SJSA1 (cell line): Measurements from ENCODE around the gene MS4A18. TPM values are rescaled to one million over a fixed set of nuclear protein-coding genes. Genes with fewer than 3 reads are reported as not detected.
"Not testable (repeated sequence)": the region's sequence is repeated elsewhere in the genome, so short reads cannot be mapped to it uniquely, and the experiment has no call there.

Experiments
- DNase-seq, 2 experiments: peaks; one replicate each; pipeline ENCODE4 v3.0.0-alpha.2; 2015 to 2020; ENCODE audit warnings: low spot score in 2 of 2, low read depth in 1 of 2
- H3K27ac ChIP-seq: fragments of 250-450 bp; sonication (Bioruptor Pico); 2 replicates; pipeline ENCODE4 v1.5.1; 2020; ENCODE audit warnings: mild to moderate bottlenecking, moderate library complexity
- H3K27me3 ChIP-seq: fragments of 250-450 bp; sonication (Bioruptor Pico); replicated peaks from 2 replicates; pipeline ENCODE4 v1.5.1; 2020; ENCODE audit warnings: mild to moderate bottlenecking, moderate library complexity
- H3K36me3 ChIP-seq: fragments of 250-450 bp; sonication (Bioruptor Pico); 2 replicates; pipeline ENCODE4 v1.5.1; 2020; ENCODE audit warnings: mild to moderate bottlenecking
- H3K4me1 ChIP-seq: fragments of 250-450 bp; sonication (Bioruptor Pico); replicated peaks from 2 replicates; pipeline ENCODE4 v1.6.1; 2021; ENCODE audit warnings: mild to moderate bottlenecking
- H3K4me3 ChIP-seq: fragments of 250-450 bp; sonication (Bioruptor Pico); 2 replicates; pipeline ENCODE4 v1.5.1; 2020; ENCODE audit warnings: mild to moderate bottlenecking
- H3K9me3 ChIP-seq: fragments of 250-450 bp; sonication (Bioruptor Pico); replicated peaks from 2 replicates; pipeline ENCODE4 v1.5.1; 2020; ENCODE audit warnings: mild to moderate bottlenecking
- total RNA-seq: library from RNA; depleted of rRNA; stranded (reverse); fragments of >200 nt; shearing (Covaris generic); gene quantifications from 2 replicates; pipeline ENCODE4 v1.2.3, GENCODE V29; 2014

Gene MS4A18
- total RNA-seq, 1 experiment from 2014 or later: not detected

- H3K36me3 ChIP-seq: no peaks in the 10 kb centered on the region
- no peak for DNase-seq
- H3K4me1 ChIP-seq: no peaks in the 10 kb centered on the region
- H3K27ac ChIP-seq: no peak overlapping the region
- no peaks in the 10 kb centered on the region for H3K9me3 ChIP-seq
- no peaks in the 10 kb centered on the region for H3K27me3 ChIP-seq
- H3K4me3 ChIP-seq: no peak overlapping the region
Observed at GRCh38 chr11:60711276-60711675, 13.2 kb upstream of the MS4A18 start.

GRCh38 chr11:60713423-60713822 is 11.1 kb upstream of the MS4A18 start:
- not testable (repeated sequence) for H3K27me3 ChIP-seq, H3K36me3 ChIP-seq, DNase-seq, H3K27ac ChIP-seq, H3K9me3 ChIP-seq, H3K4me1 ChIP-seq, H3K4me3 ChIP-seq

GRCh38 chr11:60717956-60718355 is 6.6 kb upstream of the MS4A18 start:
- DNase-seq: no peak
- Histone ChIP-seq H3K4me1 (no peaks in the 10 kb centered on the region), H3K4me3 (no peak overlapping the region), H3K27ac (no peak overlapping the region), H3K27me3 (no peaks in the 10 kb centered on the region), H3K9me3 (no peaks in the 10 kb centered on the region), H3K36me3 (no peaks in the 10 kb centered on the region)

- H3K27me3 ChIP-seq: no peaks in the 10 kb centered on the region
- H3K4me3 ChIP-seq: no peak overlapping the region
- no peaks in the 10 kb centered on the region for H3K36me3 ChIP-seq
- no peaks in the 10 kb centered on the region for H3K4me1 ChIP-seq
- no peaks in the 10 kb centered on the region for H3K9me3 ChIP-seq
- H3K27ac ChIP-seq: no peak overlapping the region
- no peak for DNase-seq
Observed at GRCh38 chr11:60718524-60719316, 5.8 kb upstream of the MS4A18 start.

- no peak overlapping the region for H3K4me3 ChIP-seq
- H3K9me3 ChIP-seq: no peaks in the 10 kb centered on the region
- DNase-seq: no peak
- H3K27me3 ChIP-seq: no peaks in the 10 kb centered on the region
- no peak overlapping the region for H3K27ac ChIP-seq
- no peaks in the 10 kb centered on the region for H3K4me1 ChIP-seq
- no peaks in the 10 kb centered on the region for H3K36me3 ChIP-seq
Observed at GRCh38 chr11:60719391-60719790, 5.1 kb upstream of the MS4A18 start.

GRCh38 chr11:60720460-60720859 is 4.1 kb upstream of the MS4A18 start:
- Histone ChIP-seq H3K4me3 (no peak overlapping the region), H3K27me3 (peaks cover 2% of the 10 kb centered on the region)
- no peak for DNase-seq

GRCh38 chr11:60725592-60725991 is 1.1 kb downstream of the MS4A18 start:
- H3K27ac ChIP-seq: no peak overlapping the region
- H3K4me1 ChIP-seq: no peaks in the 10 kb centered on the region
- DNase-seq: no peak
- H3K36me3 ChIP-seq: no peaks in the 10 kb centered on the region
- peaks cover 14% of the 10 kb centered on the region for H3K27me3 ChIP-seq
- 0 out of 2 replicates have a peak, but pooled peaks cover 2% of the 10 kb centered on the region for H3K9me3 ChIP-seq
- no peak overlapping the region for H3K4me3 ChIP-seq

More at GRCh38 chr11:60720460-60720859, 4.1 kb upstream of the MS4A18 start:
- Histone ChIP-seq H3K4me1 (no peaks in the 10 kb centered on the region), H3K36me3 (no peaks in the 10 kb centered on the region), H3K9me3 (no peaks in the 10 kb centered on the region), H3K27ac (no peak overlapping the region)

GRCh38 chr11:60731586-60731985 is 7.1 kb downstream of the MS4A18 start:
- H3K27me3 ChIP-seq: peaks cover 20% of the 10 kb centered on the region
- no peak overlapping the region for H3K4me3 ChIP-seq
- H3K4me1 ChIP-seq: no peaks in the 10 kb centered on the region
- no peak overlapping the region for H3K27ac ChIP-seq
- no peak for DNase-seq
- 0 out of 2 replicates have a peak, but pooled peaks cover 2% of the 10 kb centered on the region for H3K9me3 ChIP-seq
- H3K36me3 ChIP-seq: no peaks in the 10 kb centered on the region

- H3K4me1 ChIP-seq: no peaks in the 10 kb centered on the region
Observed at GRCh38 chr11:60734279-60734678, 9.8 kb downstream of the MS4A18 start.

GRCh38 chr11:60739114-60739513 is 14.6 kb downstream of the MS4A18 start:
- Histone ChIP-seq H3K4me3 (no peak overlapping the region), H3K27me3 (0 out of 2 replicates have a peak, but pooled peaks cover 8% of the 10 kb centered on the region), H3K9me3 (no peaks in the 10 kb centered on the region), H3K36me3 (no peaks in the 10 kb centered on the region), H3K27ac (no peak overlapping the region), H3K4me1 (no peaks in the 10 kb centered on the region)
- DNase-seq: no peak

More at GRCh38 chr11:60734279-60734678, 9.8 kb downstream of the MS4A18 start:
- Histone ChIP-seq H3K27me3 (peaks cover 17% of the 10 kb centered on the region), H3K4me3 (no peak overlapping the region), H3K36me3 (no peaks in the 10 kb centered on the region), H3K9me3 (no peaks in the 10 kb centered on the region), H3K27ac (no peak overlapping the region)
- no peak for DNase-seq

GRCh38 chr11:60740573-60740972 is 16.1 kb downstream of the MS4A18 start:
- Histone ChIP-seq H3K4me3 (no peak overlapping the region), H3K27ac (no peak overlapping the region), H3K27me3 (peaks cover 8% of the 10 kb centered on the region; the same call in 1 of the 2 replicates), H3K4me1 (no peaks in the 10 kb centered on the region), H3K36me3 (no peaks in the 10 kb centered on the region), H3K9me3 (no peaks in the 10 kb centered on the region)
- DNase-seq: no peak

- H3K4me1 ChIP-seq: no peaks in the 10 kb centered on the region
- H3K27me3 ChIP-seq: peaks cover 3% of the 10 kb centered on the region; the same call in 1 of the 2 replicates
- no peaks in the 10 kb centered on the region for H3K9me3 ChIP-seq
- H3K36me3 ChIP-seq: no peaks in the 10 kb centered on the region
- DNase-seq: no peak
- no peak overlapping the region for H3K27ac ChIP-seq
- no peak overlapping the region for H3K4me3 ChIP-seq
Observed at GRCh38 chr11:60741421-60741820, 16.9 kb downstream of the MS4A18 start.

- Histone ChIP-seq H3K36me3 (no peaks in the 10 kb centered on the region), H3K27ac (no peak overlapping the region)
Observed at GRCh38 chr11:60743058-60743457, 18.5 kb downstream of the MS4A18 start.

GRCh38 chr11:60744114-60744513 is 19.6 kb downstream of the MS4A18 start:
- no peaks in the 10 kb centered on the region for H3K4me1 ChIP-seq
- H3K27ac ChIP-seq: no peak overlapping the region
- no peak overlapping the region for H3K4me3 ChIP-seq
- DNase-seq: no peak
- H3K36me3 ChIP-seq: no peaks in the 10 kb centered on the region
- H3K9me3 ChIP-seq: no peaks in the 10 kb centered on the region
- H3K27me3 ChIP-seq: no peaks in the 10 kb centered on the region; the same call in 1 of the 2 replicates

More at GRCh38 chr11:60743058-60743457, 18.5 kb downstream of the MS4A18 start:
- DNase-seq: no peak
- no peaks in the 10 kb centered on the region for H3K4me1 ChIP-seq
- no peaks in the 10 kb centered on the region for H3K9me3 ChIP-seq
- no peaks in the 10 kb centered on the region; the same call in 1 of the 2 replicates for H3K27me3 ChIP-seq
- no peak overlapping the region for H3K4me3 ChIP-seq
